SK-N-SH treated with all-trans-retinoic acid at 6 μM for 48 hours (cell line): ENCODE results near the gene RALGPS1.

ENCODE experiments used
- ATAC-seq: fragments of 200-7000 bp; cut with Tn5 transposase; 3 replicates; pipeline ENCODE4 v1.9.1; 2020; ENCODE audit warnings: mild to moderate bottlenecking, moderate library complexity
- ARNTL ChIP-seq: fragments of 450-650 bp; formaldehyde crosslinking; IDR thresholded peaks from 2 replicates; pipeline ENCODE4 v1.5.0; 2020; ENCODE audit warnings: low read depth, mild to moderate bottlenecking, moderate library complexity, borderline replicate concordance
- BACH2 ChIP-seq: fragments of 250-450 bp; sonication (Bioruptor Pico); IDR thresholded peaks from 2 replicates; pipeline ENCODE4 v1.9.0; 2021; ENCODE audit warnings: mild to moderate bottlenecking, borderline replicate concordance
- CSDC2 ChIP-seq: fragments of 250-450 bp; sonication (Bioruptor Pico); IDR thresholded peaks from 2 replicates; pipeline ENCODE4 v1.5.0; 2020; ENCODE audit warnings: mild to moderate bottlenecking, moderate library complexity
- ESRRG ChIP-seq: fragments of 250-450 bp; sonication (Bioruptor Pico); IDR thresholded peaks from 2 replicates; pipeline ENCODE4 v1.6.1; 2021; ENCODE audit warnings: mild to moderate bottlenecking
- ISL1 ChIP-seq: fragments of 250-450 bp; sonication (Bioruptor Pico); IDR thresholded peaks from 2 replicates; pipeline ENCODE4 v2.1.2; 2022; ENCODE audit warnings: mild to moderate bottlenecking, moderate library complexity
- OSR1 ChIP-seq: fragments of 250-450 bp; sonication (Bioruptor Pico); IDR thresholded peaks from 2 replicates; pipeline ENCODE4 v1.8.0; 2022; ENCODE audit warnings: moderate library complexity, mild to moderate bottlenecking, inconsistent platforms
- PPARA ChIP-seq: fragments of 250-450 bp; sonication (Bioruptor Pico); IDR thresholded peaks from 2 replicates; pipeline ENCODE4 v1.5.0; 2020; ENCODE audit warnings: mild to moderate bottlenecking, borderline replicate concordance
- RARB ChIP-seq: fragments of 250-450 bp; sonication (Bioruptor Pico); IDR thresholded peaks from 2 replicates; pipeline ENCODE4 v1.8.0; 2021; ENCODE audit warnings: mild to moderate bottlenecking, moderate library complexity
- SNAI2 ChIP-seq: fragments of 250-450 bp; sonication (Bioruptor Pico); IDR thresholded peaks from 2 replicates; pipeline ENCODE4 v1.5.0; 2020; ENCODE audit warnings: mild to moderate bottlenecking, moderate library complexity
- TCF4 ChIP-seq: fragments of 250-450 bp; sonication (Bioruptor Pico); IDR thresholded peaks from 2 replicates; pipeline ENCODE4 v1.8.0; 2021; ENCODE audit warnings: mild to moderate bottlenecking, moderate library complexity, borderline replicate concordance
- TOX ChIP-seq: fragments of 250-450 bp; sonication (Bioruptor Pico); IDR thresholded peaks from 2 replicates; pipeline ENCODE4 v1.8.0; 2021; ENCODE audit warnings: mild to moderate bottlenecking, moderate library complexity, borderline replicate concordance
- ZC3H10 ChIP-seq: fragments of 250-450 bp; sonication (Bioruptor Pico); IDR thresholded peaks from 2 replicates; pipeline ENCODE4 v1.5.1; 2021; ENCODE audit warnings: mild to moderate bottlenecking, moderate library complexity
- ZFP3 ChIP-seq: fragments of 250-450 bp; sonication (Bioruptor Pico); IDR thresholded peaks from 2 replicates; pipeline ENCODE4 v1.5.0; 2020; ENCODE audit warnings: mild to moderate bottlenecking, moderate library complexity
- ZNF565 ChIP-seq: fragments of 450-650 bp; formaldehyde crosslinking; conservative IDR thresholded peaks from 2 replicates; pipeline ENCODE4 v1.5.0; 2020; ENCODE audit warnings: low read depth, mild to moderate bottlenecking, moderate library complexity
- ZNF70 ChIP-seq: fragments of 450-650 bp; formaldehyde crosslinking; IDR thresholded peaks from 2 replicates; pipeline ENCODE4 v1.5.0; 2020; ENCODE audit warnings: mild to moderate bottlenecking, moderate library complexity
- ZNF8 ChIP-seq: fragments of 450-650 bp; formaldehyde crosslinking; IDR thresholded peaks from 2 replicates; pipeline ENCODE4 v1.5.0; 2020; ENCODE audit warnings: mild to moderate bottlenecking, moderate library complexity
- TF ChIP-seq, protein P1 (sequence below): fragments of 250-450 bp; sonication (Bioruptor Pico); IDR thresholded peaks from 2 replicates; pipeline ENCODE4 v1.8.0; 2021; ENCODE audit warnings: low read depth, mild to moderate bottlenecking, moderate library complexity, borderline replicate concordance
- TF ChIP-seq, protein P2 (sequence below): fragments of 250-450 bp; sonication (Bioruptor Pico); IDR thresholded peaks from 2 replicates; pipeline ENCODE4 v1.8.0; 2020; ENCODE audit warnings: mild to moderate bottlenecking, moderate library complexity, borderline replicate concordance
- TF ChIP-seq, protein P3 (sequence below): fragments of 250-450 bp; sonication (Bioruptor Pico); IDR thresholded peaks from 2 replicates; pipeline ENCODE4 v1.5.1; 2021; ENCODE audit warnings: mild to moderate bottlenecking, moderate library complexity

Gene RALGPS1

DNA sequence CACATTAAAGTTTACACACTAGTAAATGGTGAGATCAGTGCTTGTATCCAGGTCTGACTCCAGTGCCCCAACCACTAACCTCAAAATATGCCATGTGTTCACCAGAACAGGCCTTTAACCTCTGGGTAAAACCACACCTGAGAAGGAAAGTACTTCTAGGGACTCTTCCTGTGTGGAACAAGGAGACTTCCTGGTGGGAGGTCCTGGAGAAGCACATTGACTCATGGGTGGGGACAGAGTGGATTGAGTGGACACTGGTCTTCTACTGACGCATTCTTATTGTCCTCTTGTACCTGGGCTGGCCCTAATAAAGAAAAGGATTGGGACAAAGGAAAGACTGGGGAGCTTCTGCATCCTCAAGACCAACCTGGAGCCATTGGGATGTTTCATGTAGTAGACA, 164.4 kb downstream of the RALGPS1 start:
- TF ChIP-seq ZNF565 (CRISPR knock-in tag): no peak
- no peak for TF ChIP-seq ISL1 (CRISPR knock-in tag)
- TF ChIP-seq ARNTL (CRISPR knock-in tag): no peak
- no peak for TF ChIP-seq ZC3H10 (CRISPR knock-in tag)
- no peak for TF ChIP-seq PPARA
- TF ChIP-seq RARB (CRISPR knock-in tag): no peak
- TF ChIP-seq ZNF8 (CRISPR knock-in tag): no peak
- TF ChIP-seq, protein P1, sequence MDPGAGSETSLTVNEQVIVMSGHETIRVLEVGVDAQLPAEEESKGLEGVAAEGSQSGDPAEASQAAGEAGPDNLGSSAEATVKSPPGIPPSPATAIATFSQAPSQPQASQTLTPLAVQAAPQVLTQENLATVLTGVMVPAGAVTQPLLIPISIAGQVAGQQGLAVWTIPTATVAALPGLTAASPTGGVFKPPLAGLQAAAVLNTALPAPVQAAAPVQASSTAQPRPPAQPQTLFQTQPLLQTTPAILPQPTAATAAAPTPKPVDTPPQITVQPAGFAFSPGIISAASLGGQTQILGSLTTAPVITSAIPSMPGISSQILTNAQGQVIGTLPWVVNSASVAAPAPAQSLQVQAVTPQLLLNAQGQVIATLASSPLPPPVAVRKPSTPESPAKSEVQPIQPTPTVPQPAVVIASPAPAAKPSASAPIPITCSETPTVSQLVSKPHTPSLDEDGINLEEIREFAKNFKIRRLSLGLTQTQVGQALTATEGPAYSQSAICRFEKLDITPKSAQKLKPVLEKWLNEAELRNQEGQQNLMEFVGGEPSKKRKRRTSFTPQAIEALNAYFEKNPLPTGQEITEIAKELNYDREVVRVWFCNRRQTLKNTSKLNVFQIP: no peak
- TF ChIP-seq OSR1: no peak
- TF ChIP-seq TOX: no peak
- TF ChIP-seq TCF4 (CRISPR knock-in tag): no peak
- TF ChIP-seq, protein P2, sequence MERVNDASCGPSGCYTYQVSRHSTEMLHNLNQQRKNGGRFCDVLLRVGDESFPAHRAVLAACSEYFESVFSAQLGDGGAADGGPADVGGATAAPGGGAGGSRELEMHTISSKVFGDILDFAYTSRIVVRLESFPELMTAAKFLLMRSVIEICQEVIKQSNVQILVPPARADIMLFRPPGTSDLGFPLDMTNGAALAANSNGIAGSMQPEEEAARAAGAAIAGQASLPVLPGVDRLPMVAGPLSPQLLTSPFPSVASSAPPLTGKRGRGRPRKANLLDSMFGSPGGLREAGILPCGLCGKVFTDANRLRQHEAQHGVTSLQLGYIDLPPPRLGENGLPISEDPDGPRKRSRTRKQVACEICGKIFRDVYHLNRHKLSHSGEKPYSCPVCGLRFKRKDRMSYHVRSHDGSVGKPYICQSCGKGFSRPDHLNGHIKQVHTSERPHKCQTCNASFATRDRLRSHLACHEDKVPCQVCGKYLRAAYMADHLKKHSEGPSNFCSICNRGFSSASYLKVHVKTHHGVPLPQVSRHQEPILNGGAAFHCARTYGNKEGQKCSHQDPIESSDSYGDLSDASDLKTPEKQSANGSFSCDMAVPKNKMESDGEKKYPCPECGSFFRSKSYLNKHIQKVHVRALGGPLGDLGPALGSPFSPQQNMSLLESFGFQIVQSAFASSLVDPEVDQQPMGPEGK (CRISPR knock-in tag): no peak
- no peak for ATAC-seq

DNA sequence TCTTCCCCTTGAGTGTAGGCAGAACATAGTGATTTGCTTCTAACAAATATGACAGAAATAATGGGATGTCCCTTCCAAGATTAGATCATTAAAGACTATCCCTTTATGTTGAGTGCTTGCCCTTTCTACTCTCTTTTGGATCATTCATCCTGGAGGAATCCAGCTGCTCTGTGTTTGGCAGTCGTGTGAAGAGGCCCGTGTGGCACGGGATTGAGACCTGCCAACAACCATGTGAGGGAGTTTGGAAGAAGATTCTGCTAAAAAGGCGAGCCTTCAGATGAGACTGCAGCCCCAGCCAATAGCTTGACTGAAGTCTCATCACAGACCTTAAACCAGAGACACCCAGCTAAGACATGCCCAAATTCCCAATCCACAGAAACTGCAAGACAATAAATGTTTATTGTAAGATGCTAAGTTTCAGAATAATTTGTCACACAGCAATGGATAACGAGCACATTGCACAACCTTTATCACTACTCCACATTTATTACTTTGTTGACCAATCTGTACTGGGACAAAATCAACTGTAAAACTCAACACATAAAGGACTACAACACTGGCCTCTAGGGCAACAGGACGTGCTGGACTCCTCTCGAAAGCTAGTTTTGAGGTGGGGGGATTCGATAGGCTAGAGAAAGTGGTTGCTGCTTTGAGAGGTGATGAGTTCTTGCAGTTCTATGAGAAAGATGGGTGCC, 165.0 kb downstream of the RALGPS1 start:
- no peak for ATAC-seq
- TF ChIP-seq OSR1 (no peak), ZNF8 (CRISPR knock-in tag) (no peak), ZNF70 (CRISPR knock-in tag) (no peak), ZFP3 (CRISPR knock-in tag) (no peak), CSDC2 (CRISPR knock-in tag) (no peak), BACH2 (CRISPR knock-in tag) (no peak), TCF4 (CRISPR knock-in tag) (no peak), RARB (CRISPR knock-in tag) (no peak), PPARA (no peak), SNAI2 (no peak), ESRRG (CRISPR knock-in tag) (no peak), ZC3H10 (CRISPR knock-in tag) (no peak), TOX (no peak)
- TF ChIP-seq, protein P3, sequence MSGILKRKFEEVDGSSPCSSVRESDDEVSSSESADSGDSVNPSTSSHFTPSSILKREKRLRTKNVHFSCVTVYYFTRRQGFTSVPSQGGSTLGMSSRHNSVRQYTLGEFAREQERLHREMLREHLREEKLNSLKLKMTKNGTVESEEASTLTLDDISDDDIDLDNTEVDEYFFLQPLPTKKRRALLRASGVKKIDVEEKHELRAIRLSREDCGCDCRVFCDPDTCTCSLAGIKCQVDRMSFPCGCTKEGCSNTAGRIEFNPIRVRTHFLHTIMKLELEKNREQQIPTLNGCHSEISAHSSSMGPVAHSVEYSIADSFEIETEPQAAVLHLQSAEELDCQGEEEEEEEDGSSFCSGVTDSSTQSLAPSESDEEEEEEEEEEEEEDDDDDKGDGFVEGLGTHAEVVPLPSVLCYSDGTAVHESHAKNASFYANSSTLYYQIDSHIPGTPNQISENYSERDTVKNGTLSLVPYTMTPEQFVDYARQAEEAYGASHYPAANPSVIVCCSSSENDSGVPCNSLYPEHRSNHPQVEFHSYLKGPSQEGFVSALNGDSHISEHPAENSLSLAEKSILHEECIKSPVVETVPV (CRISPR knock-in tag): no peak

DNA sequence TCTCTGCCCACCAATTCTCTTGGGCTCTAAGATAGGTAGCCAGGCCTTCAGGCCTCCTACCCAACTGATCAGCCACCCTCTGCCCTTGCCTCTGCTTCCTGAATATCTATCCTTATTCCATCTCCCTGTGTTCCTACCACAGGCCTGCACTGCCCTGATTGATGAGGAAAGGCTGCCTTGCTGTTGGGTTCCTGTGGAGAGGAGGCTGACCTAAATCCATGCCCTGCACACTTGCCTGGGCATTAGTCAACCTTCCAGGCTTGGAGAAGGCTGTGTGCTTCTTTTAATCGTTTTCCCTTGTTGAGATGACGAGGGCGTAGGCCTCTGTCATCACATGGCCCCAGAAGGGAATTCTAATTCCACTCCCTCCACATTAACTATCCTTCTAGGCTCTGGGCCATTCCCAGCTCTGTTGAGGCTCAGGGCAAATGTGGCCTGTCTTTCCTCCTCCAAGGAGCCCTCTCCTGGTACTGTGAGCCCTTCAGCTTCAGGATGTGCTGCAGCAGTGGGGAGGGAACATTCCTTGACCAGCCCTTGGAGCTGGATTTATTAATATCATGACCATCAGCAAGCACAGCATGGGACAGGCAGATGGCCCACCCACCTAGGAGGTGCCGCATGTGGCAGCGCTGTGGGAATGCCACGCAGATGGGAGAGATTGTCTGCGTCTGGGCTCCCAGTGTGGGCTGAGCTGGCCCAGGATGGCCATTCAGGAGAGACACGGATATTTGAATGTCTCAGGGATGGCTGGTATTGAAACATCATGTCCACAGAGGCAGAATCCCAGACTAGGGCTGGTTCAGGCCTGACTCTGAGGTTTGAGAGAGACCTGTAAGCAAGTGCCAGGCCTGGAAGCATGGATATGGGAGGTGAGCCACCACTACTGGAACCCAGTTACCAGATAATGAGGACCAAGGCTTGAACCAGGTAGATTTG, 166.9 kb downstream of the RALGPS1 start:
- TF ChIP-seq, protein P2 (CRISPR knock-in tag): no peak
- no peak for TF ChIP-seq CSDC2 (CRISPR knock-in tag)
- TF ChIP-seq, protein P1: no peak
- TF ChIP-seq, all 23 proteins: peak for 0

More for the DNA sequence above, 166.9 kb downstream of the RALGPS1 start:
- no peak for ATAC-seq
